HepG2 (cell line): ENCODE results near the gene TRAPPC12. TPM values are rescaled to one million over a fixed set of nuclear protein-coding genes. Genes with fewer than 3 reads are reported as not detected.

ENCODE experiments used
- NFRKB ChIP-seq: fragments of 450-650 bp; IDR thresholded peaks from 2 replicates; pipeline ENCODE4 v1.6.1; 2017
- NONO ChIP-seq, 2 experiments: fragments of 450-650 bp in 1 of 2; sonication (generic) in 1 of 2; formaldehyde crosslinking in 1 of 2; IDR thresholded peaks in 1 of 2; conservative IDR thresholded peaks in 1 of 2; 2 replicates each; pipeline versions ENCODE4 v1.6.1 to v1.8.0; 2017 to 2022; ENCODE audit warnings: mild to moderate bottlenecking in 1 of 2, missing genetic modification reagents in 1 of 2, moderate library complexity in 1 of 2
- SMYD3 ChIP-seq: sonication (generic); formaldehyde crosslinking; IDR thresholded peaks from 2 replicates; pipeline ENCODE4 v1.8.1; 2023; ENCODE audit warnings: mild to moderate bottlenecking, missing genetic modification reagents
- TGIF2 ChIP-seq: IDR thresholded peaks from 2 replicates; pipeline ENCODE4 v1.6.1; 2016; ENCODE audit warnings: control low read depth, missing compliant biosample characterization
- ZSCAN30 ChIP-seq: sonication (generic); formaldehyde crosslinking; IDR thresholded peaks from 2 replicates; pipeline ENCODE4 v1.5.0; 2020; ENCODE audit warnings: mild to moderate bottlenecking, missing genetic modification reagents
- polyA plus RNA-seq, 8 experiments: library from polyadenylated mRNA; depleted of rRNA in 3 of 8; stranded (reverse) in 7 of 8; unstranded in 1 of 8; fragments of >200 nt; fragmentation: Illumina TruSeq in 4 of 8; extraction: Trizol in 4 of 8; gene quantifications; 2 replicates each; pipeline versions ENCODE4 v1.2.1 to v1.2.3, GENCODE V29; 2011 to 2016; ENCODE audit warnings: low read depth in 4 of 8, missing spikeins in 1 of 8, mixed read lengths in 1 of 8; ENCODE audit not compliant: insufficient read depth in 1 of 8
- total RNA-seq, 5 experiments: library from RNA; depleted of rRNA; stranded (reverse); fragments of >200 nt; fragmentation: Illumina TruSeq; extraction: Trizol; gene quantifications; 2 replicates each; pipeline ENCODE4 v1.2.3, GENCODE V29; 2016; ENCODE audit warnings: low read depth in 1 of 5
- TF ChIP-seq, protein P1 (sequence below): sonication (generic); formaldehyde crosslinking; IDR thresholded peaks from 2 replicates; pipeline ENCODE4 v1.5.1; 2020; ENCODE audit warnings: mild to moderate bottlenecking, missing genetic modification reagents, borderline replicate concordance
- TF ChIP-seq, protein P2 (sequence below): sonication (generic); formaldehyde crosslinking; IDR thresholded peaks from 2 replicates; pipeline ENCODE4 v1.4.0; 2020; ENCODE audit warnings: missing genetic modification reagents

TRAPPC12 gene
- total and polyA plus RNA-seq, 2 of the 13 experiments (the other 11 are each of a cell fraction or from before 2014, with no cell fraction given), result 46.4 to 97.7 TPM

DNA sequence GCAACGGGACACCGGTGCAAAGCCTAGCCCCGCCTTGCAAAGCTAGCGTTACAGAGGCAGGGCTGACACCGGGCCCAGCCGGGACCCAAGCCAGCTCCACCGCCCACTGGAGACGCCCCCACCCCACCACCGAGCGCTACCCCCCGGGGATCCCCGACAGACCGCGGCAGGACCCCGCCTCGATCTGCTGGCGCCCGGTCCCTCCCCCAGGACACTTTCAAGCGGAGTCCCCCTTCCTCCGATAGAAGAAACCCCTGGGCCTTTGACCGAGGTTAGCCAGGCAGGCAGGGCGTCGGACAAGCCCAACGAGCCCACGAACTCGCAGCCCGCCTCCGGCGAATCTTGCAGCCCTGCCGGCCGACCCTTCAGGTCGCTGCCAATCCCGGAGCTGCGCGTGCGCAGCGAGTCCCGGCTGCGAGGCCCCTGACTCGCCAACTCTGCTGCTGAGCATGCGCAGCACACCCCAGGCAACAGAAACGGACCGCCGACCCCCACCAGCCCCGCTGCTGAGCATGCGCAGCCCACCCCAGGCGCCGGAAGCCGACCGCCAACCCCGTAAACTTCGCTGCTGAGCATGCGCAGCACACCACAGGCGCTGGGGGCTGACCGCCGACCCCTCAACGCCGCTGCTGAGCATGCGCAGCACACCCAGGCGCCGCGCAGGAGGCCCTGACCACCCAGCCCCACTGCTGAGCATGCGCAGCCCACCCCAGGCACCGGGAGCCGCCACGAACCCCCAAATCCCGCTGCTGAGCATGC, 139.2 kb downstream of the TRAPPC12 start (continued):
- TF ChIP-seq, protein P1, sequence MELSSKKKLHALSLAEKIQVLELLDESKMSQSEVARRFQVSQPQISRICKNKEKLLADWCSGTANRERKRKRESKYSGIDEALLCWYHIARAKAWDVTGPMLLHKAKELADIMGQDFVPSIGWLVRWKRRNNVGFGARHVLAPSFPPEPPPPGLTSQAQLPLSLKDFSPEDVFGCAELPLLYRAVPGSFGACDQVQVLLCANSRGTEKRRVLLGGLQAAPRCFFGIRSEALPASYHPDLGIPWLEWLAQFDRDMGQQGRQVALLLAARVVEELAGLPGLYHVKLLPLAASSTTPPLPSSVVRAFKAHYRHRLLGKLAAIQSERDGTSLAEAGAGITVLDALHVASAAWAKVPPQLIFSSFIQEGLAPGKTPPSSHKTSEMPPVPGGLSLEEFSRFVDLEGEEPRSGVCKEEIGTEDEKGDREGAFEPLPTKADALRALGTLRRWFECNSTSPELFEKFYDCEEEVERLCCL (CRISPR knock-in tag), result no peak
- TF ChIP-seq, protein P2, sequence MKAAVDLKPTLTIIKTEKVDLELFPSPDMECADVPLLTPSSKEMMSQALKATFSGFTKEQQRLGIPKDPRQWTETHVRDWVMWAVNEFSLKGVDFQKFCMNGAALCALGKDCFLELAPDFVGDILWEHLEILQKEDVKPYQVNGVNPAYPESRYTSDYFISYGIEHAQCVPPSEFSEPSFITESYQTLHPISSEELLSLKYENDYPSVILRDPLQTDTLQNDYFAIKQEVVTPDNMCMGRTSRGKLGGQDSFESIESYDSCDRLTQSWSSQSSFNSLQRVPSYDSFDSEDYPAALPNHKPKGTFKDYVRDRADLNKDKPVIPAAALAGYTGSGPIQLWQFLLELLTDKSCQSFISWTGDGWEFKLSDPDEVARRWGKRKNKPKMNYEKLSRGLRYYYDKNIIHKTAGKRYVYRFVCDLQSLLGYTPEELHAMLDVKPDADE (CRISPR knock-in tag), result peak; percentile 91
- TF ChIP-seq ZSCAN30 (CRISPR knock-in tag) (no peak), TGIF2 (CRISPR knock-in tag) (0 out of 2 replicates have a peak, but pooled peaks have one; percentile 13), NONO (IDR thresholded peaks at IDR 0.05) (no peak), NONO (CRISPR knock-in tag; conservative IDR thresholded peaks at IDR 0.05) (peak; percentile 72), SMYD3 (CRISPR knock-in tag) (no peak), NFRKB (no peak)
